MCF 10A (cell line): ENCODE measurements around the gene CDH18. TPM values are rescaled to one million over a fixed set of nuclear protein-coding genes. Genes with fewer than 3 reads are reported as not detected.

Experiments used
- BruUV-seq: library from RNA; stranded (reverse); fragments of 400-500 nt; replicated peaks from 2 replicates; lab custom pipeline; 2021; lab: Mats Ljungman, UMichigan
- CTCF ChIA-PET: fragments of 300-600 bp; sonication (Branson Sonifier 250); formaldehyde crosslinking; extraction: SDS; loops from one replicate; lab custom pipeline; 2021; ENCODE audit warnings: antibody characterized with exemption, inconsistent platforms; lab: Yijun Ruan, JAX
- POLR2A ChIA-PET: fragments of 300-600, 350-650 bp; sonication (Branson Sonifier 250); formaldehyde crosslinking; extraction: SDS; loops from one replicate; lab custom pipeline; 2020; ENCODE audit warnings: antibody characterized with exemption, inconsistent platforms; lab: Yijun Ruan, JAX
- DNase-seq: peaks from one replicate; pipeline ENCODE4 v3.0.0-alpha.2; 2018; ENCODE audit not compliant: unreplicated experiment
- H3K27ac Mint-ChIP-seq: one replicate; pipeline ENCODE4 v1.8.0; 2022; ENCODE audit warnings: mild to moderate bottlenecking, low read depth, mixed read lengths; ENCODE audit not compliant: unreplicated experiment
- H3K27me3 Mint-ChIP-seq: one replicate; pipeline ENCODE4 v1.8.0; 2022; ENCODE audit warnings: mixed read lengths; ENCODE audit not compliant: insufficient read depth, unreplicated experiment
- H3K36me3 Mint-ChIP-seq: one replicate; pipeline ENCODE4 v1.8.0; 2022; ENCODE audit warnings: mild to moderate bottlenecking, moderate library complexity, mixed read lengths; ENCODE audit not compliant: insufficient read depth, unreplicated experiment
- H3K4me1 Mint-ChIP-seq: one replicate; pipeline ENCODE4 v1.8.0; 2022; ENCODE audit warnings: mixed read lengths; ENCODE audit not compliant: insufficient read depth, unreplicated experiment
- H3K4me3 Mint-ChIP-seq: one replicate; pipeline ENCODE4 v1.8.0; 2022; ENCODE audit warnings: mild to moderate bottlenecking, moderate library complexity, mixed read lengths; ENCODE audit not compliant: unreplicated experiment
- H3K9me3 Mint-ChIP-seq: one replicate; pipeline ENCODE4 v1.8.0; 2022; ENCODE audit warnings: mixed read lengths; ENCODE audit not compliant: unreplicated experiment
- intact Hi-C: fragments of 100-400 bp; cut with micrococcal nuclease; formaldehyde crosslinking; loops from 2 replicates; pipeline ENCODE4 v1.14.1; 2022
- total RNA-seq: library from RNA; stranded (reverse); gene quantifications from 2 replicates; pipeline ENCODE4 v1.2.3, GENCODE V29; 2022
- TF ChIP-seq, protein P1 (sequence below): fragments of 200-600 bp; IDR thresholded peaks from one replicate; pipeline ENCODE4 v1.8.0; 2022; ENCODE audit warnings: antibody characterized with exemption, mild to moderate bottlenecking; ENCODE audit not compliant: unreplicated experiment

Gene CDH18
- total RNA-seq, 1 experiment from 2014 or later = not detected

DNA sequence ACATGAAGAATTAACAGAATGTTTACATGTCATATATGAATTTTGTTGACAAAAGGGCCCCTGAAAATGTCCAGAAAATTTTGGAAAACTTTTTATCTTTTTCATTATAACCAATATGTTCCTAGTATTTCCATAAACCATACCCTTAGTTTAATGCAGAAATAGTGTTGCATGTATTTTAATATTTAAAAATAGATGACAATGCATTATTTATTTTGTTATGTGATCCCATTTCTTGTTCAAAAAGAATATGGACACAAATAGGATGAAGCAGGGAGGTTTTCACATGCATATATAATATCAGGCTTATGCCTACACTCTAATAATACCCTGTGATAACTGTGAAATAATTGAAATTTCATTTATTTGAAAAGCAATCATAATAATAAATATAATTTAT is 500.5 kb downstream of the CDH18 start:
- no TSS peak for BruUV-seq
- TF ChIP-seq, protein P1, sequence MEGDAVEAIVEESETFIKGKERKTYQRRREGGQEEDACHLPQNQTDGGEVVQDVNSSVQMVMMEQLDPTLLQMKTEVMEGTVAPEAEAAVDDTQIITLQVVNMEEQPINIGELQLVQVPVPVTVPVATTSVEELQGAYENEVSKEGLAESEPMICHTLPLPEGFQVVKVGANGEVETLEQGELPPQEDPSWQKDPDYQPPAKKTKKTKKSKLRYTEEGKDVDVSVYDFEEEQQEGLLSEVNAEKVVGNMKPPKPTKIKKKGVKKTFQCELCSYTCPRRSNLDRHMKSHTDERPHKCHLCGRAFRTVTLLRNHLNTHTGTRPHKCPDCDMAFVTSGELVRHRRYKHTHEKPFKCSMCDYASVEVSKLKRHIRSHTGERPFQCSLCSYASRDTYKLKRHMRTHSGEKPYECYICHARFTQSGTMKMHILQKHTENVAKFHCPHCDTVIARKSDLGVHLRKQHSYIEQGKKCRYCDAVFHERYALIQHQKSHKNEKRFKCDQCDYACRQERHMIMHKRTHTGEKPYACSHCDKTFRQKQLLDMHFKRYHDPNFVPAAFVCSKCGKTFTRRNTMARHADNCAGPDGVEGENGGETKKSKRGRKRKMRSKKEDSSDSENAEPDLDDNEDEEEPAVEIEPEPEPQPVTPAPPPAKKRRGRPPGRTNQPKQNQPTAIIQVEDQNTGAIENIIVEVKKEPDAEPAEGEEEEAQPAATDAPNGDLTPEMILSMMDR = no peak
- DNase-seq = no peak
- intact Hi-C loops = no loop called here
- H3K36me3 Mint-ChIP-seq = no peaks in the 10 kb centered on the region
- H3K27ac Mint-ChIP-seq = no peak overlapping the region
- ChIA-PET CTCF (no interaction called here), POLR2A (no interaction called here)
- H3K9me3 Mint-ChIP-seq = no peaks in the 10 kb centered on the region
- no peaks in the 10 kb centered on the region for H3K27me3 Mint-ChIP-seq
- H3K4me1 Mint-ChIP-seq = no peaks in the 10 kb centered on the region
- no peak overlapping the region for H3K4me3 Mint-ChIP-seq

DNA sequence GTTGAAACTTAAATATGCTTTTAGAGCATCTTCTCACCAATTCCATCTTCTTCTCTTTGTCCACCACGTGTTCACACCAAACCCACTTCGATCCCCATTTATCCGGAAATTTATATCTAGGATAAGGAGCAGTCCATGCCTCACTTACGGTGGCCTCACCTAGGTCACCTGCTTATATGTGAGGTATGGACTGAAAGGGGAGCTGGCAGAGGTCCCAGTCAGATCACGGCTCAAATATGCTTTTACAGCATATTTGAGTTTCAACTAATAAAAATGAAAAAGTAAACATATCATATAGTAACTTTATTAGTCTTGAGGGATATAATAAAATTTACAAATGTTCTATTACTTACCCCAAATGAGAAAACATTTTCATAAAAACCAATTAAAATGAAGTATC is 508.4 kb downstream of the CDH18 start:
- Mint-ChIP-seq H3K27me3 (no peaks in the 10 kb centered on the region), H3K9me3 (peaks cover 12% of the 10 kb centered on the region), H3K27ac (no peak overlapping the region), H3K4me3 (no peak overlapping the region), H3K4me1 (no peaks in the 10 kb centered on the region), H3K36me3 (no peaks in the 10 kb centered on the region)
- ChIA-PET CTCF (interaction anchor here (1.0 kb wide), 1 partner anchor 8 kb away, joined by 3 read pairs; no protein-coding TSS in a partner anchor), POLR2A (interaction anchor here (0.6 to 0.9 kb wide), 2 partner anchors 14 to 702 kb away, joined by 3 to 5 read pairs; no protein-coding TSS in a partner anchor)
- intact Hi-C loops = no loop called here
- BruUV-seq = no TSS peak
- TF ChIP-seq, protein P1 = no peak
- no peak for DNase-seq

DNA sequence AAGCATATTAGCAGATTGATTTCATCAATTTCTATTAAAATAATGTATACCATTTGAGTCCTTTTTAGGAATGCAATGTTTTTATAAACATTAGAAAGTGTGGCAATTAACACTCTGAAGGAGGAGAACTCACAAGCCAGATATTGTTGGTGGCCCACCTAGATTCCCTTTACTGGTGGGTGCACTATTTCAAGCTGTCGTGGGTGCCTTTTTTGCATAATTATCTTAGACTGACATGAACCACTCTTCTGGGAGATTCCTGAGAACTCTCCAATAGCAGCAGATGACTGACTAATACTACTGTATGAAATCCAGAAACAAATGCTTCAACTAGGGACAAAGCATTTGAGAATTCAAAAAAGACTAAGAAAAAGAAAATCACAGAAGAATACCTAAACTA is 526.0 kb downstream of the CDH18 start:
- no peaks in the 10 kb centered on the region for H3K9me3 Mint-ChIP-seq
- ChIA-PET CTCF (no interaction called here), POLR2A (interaction anchor here (0.7 kb wide), 1 partner anchor 72 kb away, joined by 6 read pairs; no protein-coding TSS in a partner anchor)
- H3K4me3 Mint-ChIP-seq = no peak overlapping the region
- H3K27me3 Mint-ChIP-seq = no peaks in the 10 kb centered on the region
- DNase-seq = no peak
- intact Hi-C loops = no loop called here
- no peaks in the 10 kb centered on the region for H3K4me1 Mint-ChIP-seq
- no peaks in the 10 kb centered on the region for H3K36me3 Mint-ChIP-seq
- BruUV-seq = no TSS peak
- no peak overlapping the region for H3K27ac Mint-ChIP-seq
- TF ChIP-seq, protein P1 = no peak

DNA sequence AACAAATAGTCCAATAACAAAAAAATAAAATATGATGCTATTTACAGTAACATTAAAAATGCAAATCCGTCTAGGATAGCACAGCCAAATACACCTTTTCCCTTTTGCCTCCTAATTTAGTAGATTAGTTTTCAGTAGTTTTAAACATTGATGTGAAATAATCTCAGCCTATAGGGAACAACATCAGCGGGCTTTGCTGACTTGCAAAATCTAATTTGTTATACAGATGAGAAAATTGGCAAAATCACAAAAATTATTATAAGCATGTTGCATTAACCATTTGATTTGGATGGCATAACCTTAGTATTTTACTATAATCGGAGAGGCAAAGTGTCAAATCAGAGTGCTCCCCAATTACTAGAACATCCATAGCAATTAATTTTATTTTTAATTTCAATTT is 563.5 kb downstream of the CDH18 start:
- BruUV-seq = no TSS peak
- H3K4me3 Mint-ChIP-seq = no peak overlapping the region
- intact Hi-C loops = no loop called here
- no peaks in the 10 kb centered on the region for H3K4me1 Mint-ChIP-seq
- ChIA-PET POLR2A (no interaction called here), CTCF (interaction anchor here (0.6 kb wide), 1 partner anchor 155 kb away, joined by 5 read pairs; no protein-coding TSS in a partner anchor)
- no peaks in the 10 kb centered on the region for H3K27me3 Mint-ChIP-seq
- H3K27ac Mint-ChIP-seq = no peak overlapping the region
- no peaks in the 10 kb centered on the region for H3K36me3 Mint-ChIP-seq
- no peaks in the 10 kb centered on the region for H3K9me3 Mint-ChIP-seq
- DNase-seq = no peak
- TF ChIP-seq, protein P1 = no peak
